NK-92 treated with Interleukin-12 subunit alpha and Interleukin-12 subunit beta, amount 100 ng/mL, for 24 hours (cell line): Measurements from ENCODE around the gene SNX20.

Source experiments
- DNase-seq: peaks from one replicate; lab custom pipeline; 2025; lab: John Stamatoyannopoulos, UW

The SNX20 gene

DNA sequence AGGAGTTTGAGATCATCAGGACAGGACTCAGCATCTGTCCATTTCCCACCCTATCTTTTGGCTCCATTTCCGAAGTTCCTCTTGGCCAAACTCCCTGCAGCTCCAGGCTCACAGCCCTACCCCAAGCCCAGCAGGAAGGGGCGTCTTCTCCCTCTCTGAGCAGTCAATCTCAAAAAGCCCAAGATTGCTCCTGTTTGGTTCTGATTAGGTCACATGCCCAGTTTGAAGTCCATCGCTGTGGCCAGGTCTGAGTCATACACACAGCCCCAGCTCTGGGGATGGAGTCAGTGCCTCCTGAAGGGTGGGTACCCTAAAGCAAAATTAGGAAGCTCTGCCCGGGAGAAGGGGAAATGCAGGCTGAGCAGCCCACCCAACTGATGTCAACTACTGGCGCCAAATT lies 23.9 kb downstream of the SNX20 start:
- no peak for DNase-seq

DNA sequence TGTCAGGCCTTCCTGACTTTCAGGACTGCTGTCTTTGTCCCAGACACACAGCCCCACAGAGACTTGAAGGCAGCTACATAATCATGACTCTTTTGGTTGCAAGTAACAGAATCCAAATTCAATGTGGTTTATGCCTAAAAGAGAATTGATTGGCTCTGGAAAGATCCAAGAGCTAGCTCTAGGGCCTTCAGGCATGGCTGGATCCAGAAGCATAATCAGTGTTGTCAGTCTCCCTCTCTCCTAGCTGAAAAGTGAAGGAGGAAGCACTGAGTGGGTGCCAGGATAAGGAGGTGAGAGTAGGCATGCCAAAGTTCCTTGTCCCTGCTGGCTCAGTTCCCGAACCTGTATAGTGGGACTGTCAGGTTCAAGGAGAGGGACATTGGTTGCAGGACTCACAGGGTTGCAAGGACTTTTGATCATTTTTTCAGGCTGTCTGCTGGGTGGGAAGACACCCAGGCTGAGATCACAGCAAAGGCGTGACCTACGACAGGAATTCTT lies 25.5 kb downstream of the SNX20 start:
- DNase-seq: no peak

DNA sequence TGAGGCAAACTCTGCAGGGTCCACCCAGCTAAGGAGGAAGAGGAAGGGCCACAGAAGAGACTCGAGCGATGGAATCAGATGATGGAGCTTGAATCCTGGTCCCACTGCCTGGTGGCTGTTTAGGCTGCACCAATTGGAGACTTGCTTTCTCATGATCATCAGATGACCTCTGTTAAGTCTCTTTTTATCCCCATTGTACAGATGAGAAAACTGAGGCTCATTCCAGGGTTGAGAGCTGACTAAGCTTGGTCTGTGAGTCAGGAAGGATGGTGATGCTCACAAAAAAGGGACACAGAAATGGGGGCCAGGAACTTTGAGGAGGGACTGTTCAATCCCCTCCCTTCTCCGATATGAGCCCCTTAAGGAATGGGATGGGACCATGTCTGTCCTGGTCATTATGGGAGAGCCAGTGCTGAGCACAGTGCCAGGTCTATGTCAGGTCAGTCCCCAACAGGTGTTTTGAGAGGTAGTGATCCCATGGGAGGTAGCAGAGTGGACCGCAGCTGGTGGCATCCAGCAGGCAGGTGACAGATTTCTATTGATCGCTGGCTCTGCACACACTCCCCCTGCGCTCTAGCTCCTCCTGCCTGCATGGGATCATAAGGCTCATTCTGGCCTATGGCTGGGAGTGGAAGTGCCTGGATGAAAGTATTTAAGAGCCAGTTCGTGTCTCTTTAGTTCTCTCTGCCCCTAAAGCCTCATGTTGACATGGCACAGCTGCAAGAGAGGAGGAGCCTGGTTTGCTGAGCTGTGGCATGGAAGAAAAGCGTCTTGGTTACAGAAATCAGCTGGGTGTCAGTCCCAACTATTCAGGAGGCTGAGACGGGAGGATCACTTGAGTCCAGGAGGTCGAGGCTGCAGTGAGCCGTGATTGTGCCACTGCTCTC lies 27.2 kb downstream of the SNX20 start:
- DNase-seq: no peak

DNA sequence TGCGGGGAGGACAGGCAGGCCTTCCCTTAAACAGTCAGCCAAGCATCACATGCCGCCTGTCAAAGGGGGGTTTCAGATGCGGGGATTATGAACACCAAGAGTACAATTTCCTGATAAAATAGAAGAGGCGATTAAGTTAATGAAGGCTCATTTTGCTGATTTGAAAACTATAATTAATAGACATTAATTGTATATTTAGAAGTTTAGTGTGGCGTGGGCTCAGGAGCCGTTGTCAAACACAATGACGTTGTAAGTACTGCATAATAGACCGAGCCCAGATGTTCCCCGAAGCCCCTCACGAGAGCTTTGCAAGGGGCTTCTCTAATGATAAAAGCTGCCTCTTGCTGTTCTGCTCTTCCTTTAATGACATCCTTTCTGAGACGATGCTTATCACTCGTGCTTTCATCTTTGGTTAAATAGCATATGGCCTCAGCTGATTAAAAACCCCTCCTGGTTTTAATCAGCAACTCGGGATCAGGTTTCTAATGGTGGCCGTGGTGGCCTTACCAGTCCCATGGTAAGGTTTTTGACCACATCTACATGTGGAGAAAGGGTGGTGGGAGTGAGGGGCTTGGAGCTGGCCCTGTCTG lies 28.2 kb downstream of the SNX20 start:
- DNase-seq: no peak

DNA sequence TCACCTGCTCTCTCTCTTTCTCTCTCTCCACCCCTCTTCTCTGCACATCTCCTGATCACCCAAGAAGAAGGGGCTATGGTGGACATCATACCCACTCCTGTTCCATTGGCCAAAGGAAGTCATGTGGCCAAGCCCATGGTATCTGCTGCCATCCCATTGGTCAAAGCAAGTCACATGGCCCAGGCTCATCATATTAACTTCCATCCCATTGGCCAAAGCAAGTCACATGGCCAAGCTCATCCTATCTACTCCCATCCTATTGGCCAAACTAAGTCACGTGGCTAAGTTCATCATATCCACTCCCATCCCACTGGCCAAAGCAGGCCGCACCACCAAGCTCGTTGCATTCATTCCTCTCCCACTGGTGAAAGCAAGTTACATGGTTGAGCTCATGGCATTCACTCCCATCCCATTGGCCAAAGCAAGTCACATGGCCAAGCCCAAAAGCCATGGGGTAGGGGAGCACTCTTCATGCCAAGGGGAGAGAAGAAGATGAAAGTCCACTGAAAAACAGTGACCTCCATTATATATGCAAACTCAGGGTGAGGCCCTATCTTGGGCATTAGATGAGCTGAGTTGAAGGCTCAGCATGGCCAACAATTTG lies 29.2 kb downstream of the SNX20 start:
- DNase-seq: no peak

DNA sequence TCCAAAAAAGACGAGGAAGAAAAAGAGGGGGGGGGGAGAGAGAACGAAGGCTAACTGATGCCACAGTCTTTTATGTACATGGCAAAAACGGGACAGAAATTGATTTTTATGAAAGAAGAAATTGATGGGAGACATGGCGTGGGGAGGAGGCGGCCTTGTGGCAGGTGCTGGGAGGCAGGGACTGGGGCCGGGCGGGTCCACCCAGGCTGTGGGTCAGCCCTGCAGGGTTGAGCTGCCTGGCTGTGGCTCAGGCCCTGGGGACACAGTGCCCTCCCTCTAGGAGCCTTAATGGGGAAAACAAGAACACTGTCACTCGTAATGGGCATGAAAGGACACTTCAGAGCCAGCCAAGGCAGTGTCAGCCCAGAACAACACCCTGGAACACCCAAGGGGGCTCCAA lies 34.8 kb downstream of the SNX20 start:
- no peak for DNase-seq

DNA sequence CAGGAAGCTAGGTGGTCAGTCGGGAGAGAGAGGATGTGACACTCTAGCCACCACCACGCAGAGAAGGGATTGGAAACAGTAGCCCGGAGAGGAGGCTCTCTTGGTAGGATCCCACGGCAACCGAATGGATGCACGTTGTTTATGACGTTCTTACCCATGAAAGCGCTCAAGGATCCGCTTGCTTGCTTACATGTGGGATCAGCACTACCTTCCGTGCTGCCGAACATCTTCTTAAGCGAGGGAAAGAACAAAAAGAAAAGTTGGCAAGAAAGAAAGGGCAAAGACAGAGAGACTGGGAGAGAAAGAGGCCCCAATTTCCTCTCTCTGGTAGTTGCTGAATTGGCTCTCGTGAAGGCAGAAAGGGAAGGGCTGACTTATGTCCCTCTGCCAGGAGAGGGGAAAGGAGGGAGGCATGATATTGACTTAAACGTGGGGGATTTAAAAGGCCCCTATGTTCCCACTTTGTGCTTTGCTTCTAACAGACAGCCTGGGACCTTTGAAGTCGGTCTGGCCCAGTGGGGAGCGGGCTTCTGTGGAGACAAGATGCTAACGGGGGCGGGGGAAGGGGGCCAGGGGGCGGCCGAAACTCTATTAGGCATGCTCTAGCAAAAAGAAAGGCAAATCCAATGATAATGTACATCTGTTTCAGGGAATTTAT lies 35.4 kb downstream of the SNX20 start:
- no peak for DNase-seq

DNA sequence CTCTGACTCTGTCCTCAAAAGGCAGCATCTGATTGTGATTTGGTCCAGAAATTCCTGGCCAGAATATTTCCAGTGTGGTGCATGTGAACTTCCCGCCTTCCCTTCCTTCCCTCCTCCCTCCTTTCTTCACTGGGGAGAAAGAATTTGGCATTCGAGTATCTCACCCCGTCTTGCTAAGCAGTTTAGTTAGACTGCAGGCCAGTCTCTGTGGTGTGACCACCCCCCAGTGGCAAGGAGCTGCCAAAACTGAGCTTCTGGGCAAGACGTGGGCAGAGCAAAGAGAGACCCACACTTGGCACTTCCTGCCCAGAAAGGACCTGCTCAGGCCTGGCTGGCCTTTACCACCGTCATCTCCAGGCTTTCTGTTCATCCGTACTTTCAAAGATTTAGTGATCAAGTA lies 36.4 kb downstream of the SNX20 start:
- DNase-seq: no peak

DNA sequence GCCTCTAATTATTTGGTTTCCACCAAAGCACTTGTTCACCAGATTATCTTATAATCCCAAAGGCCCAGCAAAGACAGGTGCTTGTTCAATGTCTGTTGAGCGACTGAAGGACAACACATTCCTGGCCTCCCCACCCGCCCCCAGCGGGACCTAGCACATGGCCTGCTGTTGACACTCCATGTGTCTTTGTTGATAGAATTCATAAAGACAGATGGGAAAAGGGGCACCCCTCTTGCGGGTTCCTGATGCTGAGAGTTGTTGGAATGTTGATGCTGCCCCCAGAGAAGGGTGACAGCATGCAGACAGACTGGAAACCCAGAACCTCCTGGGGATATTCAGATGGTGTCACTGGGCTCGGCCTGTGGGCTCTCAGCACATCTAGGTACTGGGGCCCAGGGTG lies 36.9 kb downstream of the SNX20 start:
- DNase-seq: no peak

DNA sequence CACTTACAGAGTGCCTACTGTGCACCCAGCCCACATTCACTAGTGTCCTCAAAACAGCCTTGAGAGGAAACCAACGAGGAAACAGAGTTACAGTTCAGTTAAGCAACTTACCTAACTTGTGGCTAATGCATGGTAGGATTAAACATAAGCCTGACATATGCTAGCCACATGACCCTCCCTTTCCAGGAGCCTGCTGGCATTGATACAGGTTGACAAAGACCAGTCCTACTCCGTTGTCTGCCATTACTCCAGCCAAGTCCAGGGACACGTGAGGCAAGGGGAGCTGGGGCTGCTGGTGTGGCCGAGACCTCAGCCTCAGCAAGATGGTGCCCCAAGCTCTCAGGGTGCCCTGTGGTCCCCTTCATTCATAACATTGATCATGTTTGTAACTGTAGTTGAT lies 37.9 kb downstream of the SNX20 start:
- no peak for DNase-seq

DNA sequence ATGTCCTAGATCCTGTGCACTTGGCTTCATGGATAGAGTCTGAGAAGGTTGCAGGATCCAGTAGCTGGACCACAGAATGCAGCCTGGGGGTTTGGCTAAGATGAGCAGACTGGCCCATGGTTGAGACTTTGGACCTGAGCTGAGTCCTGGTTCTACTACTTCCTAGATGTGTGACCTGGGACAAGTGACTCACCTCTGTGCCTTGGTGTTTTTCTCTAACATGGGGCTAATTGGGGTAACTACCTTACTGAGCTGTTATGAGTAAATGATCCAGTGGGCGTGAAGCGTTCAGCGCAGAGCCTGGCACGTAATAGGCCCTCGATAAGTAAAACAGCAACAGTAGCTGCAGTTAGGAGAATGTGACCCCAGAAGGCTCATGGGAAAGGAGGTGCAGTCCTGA lies 38.8 kb downstream of the SNX20 start:
- no peak for DNase-seq

DNA sequence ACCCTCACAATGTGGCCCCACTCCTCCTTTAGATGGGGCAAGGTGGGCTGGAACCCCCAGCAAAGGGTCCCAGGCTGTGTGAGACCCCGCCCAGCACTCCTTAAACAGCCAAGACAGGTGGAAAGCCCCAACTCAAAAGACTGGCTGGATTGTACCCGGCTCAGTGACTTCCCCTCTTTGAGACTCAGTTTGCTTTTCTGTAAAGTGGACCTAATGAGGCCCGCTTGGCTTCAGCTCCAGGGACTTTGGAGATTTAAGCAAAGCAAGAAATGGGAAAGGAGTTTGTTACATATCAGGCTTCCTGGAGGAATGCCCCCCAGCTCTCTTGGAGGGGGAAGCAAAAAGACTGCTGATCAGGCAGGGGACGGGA lies 39.3 kb downstream of the SNX20 start:
- DNase-seq: no peak

DNA sequence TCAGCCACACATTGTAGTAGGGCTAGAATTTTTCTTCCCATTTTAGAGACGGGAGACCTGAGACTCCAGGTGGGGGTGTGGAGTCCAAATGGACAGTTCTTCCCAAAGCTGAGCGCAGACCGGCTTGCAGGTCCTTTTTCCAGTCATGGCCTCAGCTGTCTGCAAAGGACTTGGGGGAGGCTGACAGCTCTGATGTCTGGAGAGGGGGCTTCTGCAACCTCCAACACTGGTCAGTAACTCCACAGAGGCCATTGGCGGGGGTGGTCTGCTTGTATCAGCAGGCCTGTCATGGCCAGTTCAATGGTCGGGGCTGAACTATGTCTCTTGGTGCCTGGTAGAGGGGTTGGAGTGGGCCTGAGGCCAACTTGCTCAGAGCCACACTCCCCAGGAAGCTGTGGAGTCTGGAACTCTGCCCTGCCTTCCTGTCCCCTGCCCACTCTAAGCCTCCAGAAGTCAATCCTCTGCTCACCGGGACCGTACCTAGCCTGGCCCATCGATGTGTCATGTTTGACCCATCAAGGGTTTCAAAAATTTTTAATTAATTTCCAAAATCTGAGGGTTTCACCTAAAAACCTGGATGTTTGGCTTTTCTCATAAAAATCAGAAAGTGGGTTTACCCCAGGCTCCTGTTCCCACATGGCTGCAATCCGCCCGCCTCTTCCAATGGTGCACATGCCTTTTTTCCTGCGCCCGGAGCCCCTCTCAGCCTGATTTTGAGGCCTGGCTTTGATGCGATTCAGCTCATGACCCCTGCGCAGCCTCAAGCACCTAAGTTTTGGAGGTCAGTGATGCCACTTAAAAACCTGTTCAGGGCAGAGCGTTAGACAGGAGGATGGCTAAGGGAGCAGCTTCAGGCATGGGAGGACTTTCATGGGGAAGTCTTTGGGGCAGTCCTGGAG lies 39.9 kb downstream of the SNX20 start:
- DNase-seq: no peak

DNA sequence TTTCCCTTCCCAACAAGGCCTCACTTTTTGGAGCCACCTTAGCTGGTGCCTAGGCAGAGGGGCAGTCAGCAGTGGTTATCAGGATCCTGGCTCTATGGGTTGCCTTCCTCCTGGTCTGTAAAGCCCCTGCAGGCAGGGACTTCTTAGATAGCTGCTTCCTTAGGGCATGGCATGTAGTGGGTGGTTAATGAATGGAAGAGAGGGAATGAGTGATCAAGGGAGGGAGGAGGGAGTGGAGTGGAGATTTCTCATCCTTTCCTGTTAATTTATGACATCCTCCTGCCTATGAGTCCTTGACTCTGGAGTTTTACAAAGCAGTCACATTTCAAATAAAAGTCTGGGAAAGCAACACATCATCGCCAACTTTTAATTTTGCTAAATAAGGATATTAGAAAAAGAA lies 40.7 kb downstream of the SNX20 start:
- DNase-seq: no peak

DNA sequence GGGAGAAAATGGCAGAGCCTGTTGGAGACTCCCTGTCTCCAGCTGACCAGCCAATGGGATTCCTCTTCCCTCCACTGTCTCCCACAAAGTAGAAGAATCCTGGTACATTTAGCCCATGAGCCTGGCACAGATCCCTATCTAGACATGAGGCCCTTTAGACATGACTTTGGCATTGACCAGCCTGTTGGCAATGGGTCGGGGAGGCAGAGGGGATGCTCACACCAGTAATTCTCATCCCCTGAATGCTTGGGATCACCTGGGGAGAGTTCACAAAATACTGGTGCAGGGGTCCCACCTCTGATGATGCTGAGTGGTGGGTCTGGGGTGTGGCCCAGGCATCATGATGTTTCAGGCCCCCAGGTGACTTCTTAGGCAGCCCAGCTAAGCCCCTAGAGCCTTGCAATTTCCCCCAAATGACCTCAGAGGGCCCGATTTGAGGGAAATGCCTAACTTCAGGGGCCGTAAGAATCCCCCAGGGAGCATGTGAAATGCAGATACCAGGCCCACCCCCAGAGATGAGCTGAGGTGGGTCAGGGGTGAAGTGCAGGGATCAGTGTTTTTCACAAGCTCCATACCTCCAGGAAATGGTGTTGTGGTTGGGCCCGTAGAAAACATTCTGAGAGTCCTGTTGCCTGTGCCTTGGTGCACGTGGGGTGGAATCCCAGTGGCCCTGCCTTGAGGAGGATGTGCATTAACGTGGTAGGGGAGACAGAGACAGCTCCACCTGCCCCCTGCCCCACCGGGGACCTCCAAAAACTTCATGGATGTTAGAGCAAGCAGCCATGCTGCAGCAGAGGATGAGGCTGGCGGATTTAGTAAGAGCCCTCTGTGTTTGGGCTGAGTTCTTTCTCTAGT lies 42.1 kb downstream of the SNX20 start:
- DNase-seq: no peak

DNA sequence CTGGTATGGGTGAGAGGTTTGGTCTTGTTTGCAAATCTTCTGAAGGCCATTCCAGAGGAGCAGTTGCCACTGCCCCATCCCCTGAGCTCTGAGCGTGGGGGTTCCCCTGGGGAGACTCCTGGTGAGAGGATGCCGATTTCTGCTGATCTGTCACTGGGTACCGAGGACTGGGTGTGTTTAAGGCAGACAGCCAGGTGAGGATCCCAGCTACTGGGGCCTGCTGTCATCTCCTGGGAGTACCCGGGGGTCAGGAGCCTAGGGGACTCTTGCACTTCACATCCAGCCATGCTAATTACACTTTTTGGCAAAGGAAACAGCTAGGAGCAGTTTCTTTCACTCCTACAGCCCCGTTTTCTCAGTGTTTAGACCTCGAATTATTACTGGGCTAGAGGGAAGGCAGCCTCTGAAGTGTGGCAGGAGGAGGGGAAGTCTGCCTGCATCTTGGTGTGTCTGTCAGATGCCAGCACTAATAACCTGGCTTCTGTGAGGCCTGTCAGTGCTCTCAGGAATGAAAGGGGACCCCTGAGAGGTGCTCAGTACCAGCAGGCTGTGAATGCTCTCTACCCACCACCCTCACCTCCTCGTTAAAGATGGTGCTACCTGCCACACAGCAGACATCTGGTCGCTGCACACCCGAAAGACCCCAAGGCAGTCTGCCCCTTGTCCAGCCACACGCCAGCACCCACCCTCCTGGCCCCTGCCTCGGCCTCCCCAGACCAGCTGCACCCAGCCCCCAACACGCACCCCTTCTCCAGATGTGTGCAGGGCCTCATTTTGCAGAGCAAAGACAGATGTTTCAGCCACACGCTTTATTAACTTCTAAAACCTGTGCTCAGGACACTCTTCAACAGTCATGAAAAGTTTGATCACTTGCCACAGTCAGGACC lies 43.2 kb downstream of the SNX20 start:
- DNase-seq: no peak

DNA sequence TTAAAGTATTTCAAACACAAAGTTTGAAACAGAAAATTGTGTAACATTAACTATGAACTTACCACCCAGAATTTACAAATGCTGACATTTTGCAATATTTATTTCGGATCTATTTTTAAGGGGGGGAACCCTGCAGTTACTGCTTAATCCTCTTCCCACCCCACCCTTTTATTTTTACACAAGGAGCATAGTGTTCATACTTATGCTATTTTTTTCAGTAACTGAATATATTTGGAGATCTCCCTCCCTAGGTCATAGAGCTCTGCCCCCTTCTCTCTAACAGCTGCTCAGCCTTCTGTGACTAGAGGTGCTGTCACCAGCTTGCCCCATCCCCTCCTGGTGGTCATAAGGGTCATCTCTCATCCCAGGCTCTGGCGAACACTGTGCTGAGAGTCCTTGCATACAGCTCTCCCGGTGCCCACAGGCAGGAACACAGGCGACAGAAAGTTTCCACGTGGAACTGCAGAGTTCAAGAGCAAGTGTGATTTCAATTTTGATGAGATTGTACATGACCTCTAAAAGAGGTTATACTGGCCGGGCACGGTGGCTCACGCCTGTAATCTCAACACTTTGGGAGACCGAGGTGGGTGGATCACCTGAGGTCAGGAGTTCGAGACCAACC lies 44.2 kb downstream of the SNX20 start:
- no peak for DNase-seq

DNA sequence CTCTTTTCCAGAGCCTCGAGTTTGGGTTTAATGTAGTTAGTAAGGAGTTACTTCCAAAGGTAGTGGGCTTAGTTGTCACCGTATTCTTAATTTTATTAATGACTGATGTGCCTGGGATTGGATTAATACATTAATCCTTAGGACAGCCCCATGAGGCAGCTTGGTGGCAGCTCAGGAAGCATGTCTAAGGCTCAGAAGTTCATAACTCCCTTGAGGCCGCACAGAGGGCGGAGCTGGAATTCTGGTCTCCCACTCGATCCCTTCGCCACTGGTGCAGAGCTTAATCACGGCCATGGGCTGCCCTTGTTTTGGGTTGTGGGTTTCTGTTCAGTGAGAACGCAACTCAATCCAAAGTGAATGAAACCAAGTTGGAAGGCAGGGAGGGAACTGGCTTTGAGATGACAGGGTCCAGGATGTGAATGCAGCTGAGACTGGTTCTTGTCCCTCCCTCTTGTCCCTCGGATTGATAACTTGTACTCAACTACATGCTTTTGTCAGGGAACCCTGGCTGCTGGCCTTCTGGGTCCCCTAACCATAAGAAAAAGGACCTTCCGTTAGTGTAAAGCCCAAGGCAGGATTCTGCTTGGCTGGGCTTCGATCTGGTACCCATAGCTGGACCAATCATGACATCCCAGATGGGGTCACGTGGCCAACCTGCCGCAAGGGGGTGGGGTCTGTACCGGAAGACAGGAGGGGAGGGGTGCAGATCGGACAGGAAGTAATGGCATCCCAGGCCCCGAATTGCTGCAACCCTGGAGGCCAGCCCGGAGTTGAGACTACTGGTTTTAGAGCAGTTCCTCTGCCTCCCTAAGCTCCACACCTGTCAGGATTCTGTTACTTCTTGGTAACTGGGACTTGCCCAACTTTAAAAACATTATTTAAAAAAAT lies 45.4 kb downstream of the SNX20 start:
- no peak for DNase-seq
